Measurements from ENCODE around the gene LDHAL6B.

Gene LDHAL6B

DNA sequence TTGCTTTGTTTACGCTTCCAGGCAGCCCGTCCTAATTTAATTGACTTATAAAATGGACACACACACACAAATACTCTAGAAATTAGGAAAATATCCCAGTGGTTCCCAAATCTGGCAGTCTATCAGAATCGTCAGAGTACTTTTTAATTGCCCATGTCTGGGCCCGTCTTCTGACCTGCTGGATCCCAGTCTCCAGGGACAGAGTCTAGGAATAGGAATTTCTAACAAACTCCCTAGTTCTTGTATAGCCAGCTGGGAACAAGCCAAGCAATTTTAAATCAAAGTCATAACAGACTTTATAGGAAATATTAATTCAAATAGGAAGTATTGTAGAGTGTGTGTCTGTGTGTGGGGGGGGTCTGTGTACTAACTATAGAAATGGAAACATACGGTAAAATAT lies 33.4 kb downstream of the LDHAL6B start:
- FAIRE-seq, result no peak

DNA sequence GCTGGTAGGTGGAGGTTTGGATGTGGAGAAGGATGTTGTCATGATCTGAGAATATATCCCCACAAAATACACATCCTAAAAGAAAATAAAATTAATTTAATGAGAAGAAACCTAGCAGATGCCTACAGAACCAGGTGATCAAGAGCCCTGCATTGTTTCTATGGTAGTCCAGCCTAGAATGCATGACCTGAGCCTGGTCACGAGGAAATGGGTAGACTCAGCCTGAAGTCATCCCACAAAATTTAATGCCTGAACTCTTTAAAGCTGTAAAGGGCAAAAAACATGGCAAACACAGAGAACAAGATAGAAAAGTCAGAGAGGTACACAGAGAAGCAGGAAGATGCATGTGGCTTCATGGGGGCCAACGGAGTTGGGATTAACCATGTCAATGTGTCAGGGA lies 36.0 kb downstream of the LDHAL6B start:
- TF ChIP-seq, protein P1, sequence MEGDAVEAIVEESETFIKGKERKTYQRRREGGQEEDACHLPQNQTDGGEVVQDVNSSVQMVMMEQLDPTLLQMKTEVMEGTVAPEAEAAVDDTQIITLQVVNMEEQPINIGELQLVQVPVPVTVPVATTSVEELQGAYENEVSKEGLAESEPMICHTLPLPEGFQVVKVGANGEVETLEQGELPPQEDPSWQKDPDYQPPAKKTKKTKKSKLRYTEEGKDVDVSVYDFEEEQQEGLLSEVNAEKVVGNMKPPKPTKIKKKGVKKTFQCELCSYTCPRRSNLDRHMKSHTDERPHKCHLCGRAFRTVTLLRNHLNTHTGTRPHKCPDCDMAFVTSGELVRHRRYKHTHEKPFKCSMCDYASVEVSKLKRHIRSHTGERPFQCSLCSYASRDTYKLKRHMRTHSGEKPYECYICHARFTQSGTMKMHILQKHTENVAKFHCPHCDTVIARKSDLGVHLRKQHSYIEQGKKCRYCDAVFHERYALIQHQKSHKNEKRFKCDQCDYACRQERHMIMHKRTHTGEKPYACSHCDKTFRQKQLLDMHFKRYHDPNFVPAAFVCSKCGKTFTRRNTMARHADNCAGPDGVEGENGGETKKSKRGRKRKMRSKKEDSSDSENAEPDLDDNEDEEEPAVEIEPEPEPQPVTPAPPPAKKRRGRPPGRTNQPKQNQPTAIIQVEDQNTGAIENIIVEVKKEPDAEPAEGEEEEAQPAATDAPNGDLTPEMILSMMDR (IDR thresholded peaks at IDR 0.05; ENCODE audit: insufficient read depth, missing control alignments), result no peak
- FAIRE-seq (no peak), DNase-seq (ENCODE audit: insufficient read length, low spot score) (no peak)

More for the DNA sequence above, 33.4 kb downstream of the LDHAL6B start:
- TF ChIP-seq, protein P1 (IDR thresholded peaks at IDR 0.05; ENCODE audit: insufficient read depth, missing control alignments), result no peak
- DNase-seq (ENCODE audit: insufficient read length, low spot score), result no peak

DNA sequence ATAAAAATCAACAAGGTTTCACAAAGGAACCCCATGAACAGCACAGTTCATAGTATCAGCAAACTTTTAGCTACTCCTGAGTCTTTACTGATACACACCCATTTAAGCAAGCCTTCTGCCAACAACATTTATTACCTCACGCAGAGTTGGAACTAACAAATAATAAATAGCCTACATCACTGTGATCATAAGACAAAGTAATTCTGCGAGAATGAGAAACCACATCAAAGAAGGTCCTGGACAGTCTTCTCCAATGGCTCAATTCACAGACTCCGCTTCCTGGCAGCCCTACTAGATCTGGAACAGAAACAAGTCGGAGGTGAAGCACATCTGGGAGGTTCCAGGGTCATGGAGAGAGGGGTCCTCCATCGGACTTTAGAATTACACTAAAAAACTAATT lies 37.0 kb downstream of the LDHAL6B start:
- no peak for FAIRE-seq

DNA sequence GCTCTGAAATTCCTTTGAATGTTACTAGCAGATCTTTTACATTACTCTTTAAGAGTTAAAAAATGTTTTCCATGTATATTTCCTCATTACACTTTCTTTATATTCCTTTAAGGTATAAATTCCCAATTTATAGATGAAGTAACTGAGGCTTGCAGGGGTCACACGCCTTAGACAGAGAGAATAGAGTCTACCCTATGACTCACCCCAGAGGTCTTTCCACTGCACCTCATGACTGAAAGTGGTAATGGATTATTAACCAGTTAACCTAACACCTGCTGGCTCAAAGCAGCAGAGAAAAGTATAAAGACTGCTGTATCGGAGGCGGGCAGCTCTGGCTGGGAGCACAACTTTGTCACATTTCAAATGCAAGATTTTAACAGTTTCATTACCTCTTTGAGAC lies 37.7 kb downstream of the LDHAL6B start:
- TF ChIP-seq, protein P1 (IDR thresholded peaks at IDR 0.05; ENCODE audit: insufficient read depth, missing control alignments), result no peak
- FAIRE-seq (no peak), DNase-seq (ENCODE audit: insufficient read length, low spot score) (no peak)

More for the DNA sequence above, 37.0 kb downstream of the LDHAL6B start:
- DNase-seq (ENCODE audit: insufficient read length, low spot score), result no peak
- TF ChIP-seq, protein P1 (IDR thresholded peaks at IDR 0.05; ENCODE audit: insufficient read depth, missing control alignments), result no peak

DNA sequence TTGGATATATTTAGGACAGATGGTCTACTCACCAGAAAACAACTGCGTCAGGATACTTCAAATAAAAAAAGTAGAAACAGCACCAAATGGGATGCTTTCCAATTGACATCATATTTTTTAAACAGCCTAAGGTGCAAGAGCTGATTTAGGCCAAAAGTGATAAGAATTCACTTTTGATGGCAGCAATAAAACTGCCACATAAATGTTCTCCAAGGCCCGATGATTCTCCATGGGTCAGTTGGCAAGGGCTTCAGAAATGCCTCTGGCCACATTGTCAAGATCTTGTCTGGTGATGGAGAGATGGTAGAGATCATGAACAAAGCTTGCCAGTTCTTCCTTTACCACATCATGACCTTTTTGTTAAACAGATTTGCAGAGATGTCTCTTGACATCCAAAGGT lies 38.9 kb downstream of the LDHAL6B start:
- FAIRE-seq, result no peak

DNA sequence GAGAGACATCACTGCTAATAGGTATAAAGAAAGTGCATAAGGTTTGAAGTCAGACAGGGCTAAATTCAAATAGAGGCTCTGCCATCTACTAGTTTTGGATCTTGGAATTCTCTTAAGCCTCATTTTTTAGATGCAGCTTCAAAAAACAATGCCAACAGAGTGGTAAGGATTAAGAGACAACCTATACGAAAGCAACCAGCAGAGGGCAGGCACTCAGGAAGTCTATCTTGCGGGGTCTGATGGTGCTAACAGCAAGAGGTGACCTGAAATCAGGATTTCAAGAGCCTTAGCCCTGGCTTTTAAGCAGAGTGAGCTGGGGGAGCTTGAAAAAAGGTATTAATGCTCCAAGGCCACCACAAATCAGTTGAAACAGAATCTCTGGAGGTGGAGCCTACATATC lies 40.7 kb downstream of the LDHAL6B start:
- TF ChIP-seq, protein P1 (IDR thresholded peaks at IDR 0.05; ENCODE audit: insufficient read depth, missing control alignments), result peak; percentile 58
- DNase-seq (ENCODE audit: insufficient read length, low spot score), result no peak
- FAIRE-seq, result no peak

More for the DNA sequence above, 38.9 kb downstream of the LDHAL6B start:
- TF ChIP-seq, protein P1 (IDR thresholded peaks at IDR 0.05; ENCODE audit: insufficient read depth, missing control alignments), result no peak
- no peak for DNase-seq (ENCODE audit: insufficient read length, low spot score)

DNA sequence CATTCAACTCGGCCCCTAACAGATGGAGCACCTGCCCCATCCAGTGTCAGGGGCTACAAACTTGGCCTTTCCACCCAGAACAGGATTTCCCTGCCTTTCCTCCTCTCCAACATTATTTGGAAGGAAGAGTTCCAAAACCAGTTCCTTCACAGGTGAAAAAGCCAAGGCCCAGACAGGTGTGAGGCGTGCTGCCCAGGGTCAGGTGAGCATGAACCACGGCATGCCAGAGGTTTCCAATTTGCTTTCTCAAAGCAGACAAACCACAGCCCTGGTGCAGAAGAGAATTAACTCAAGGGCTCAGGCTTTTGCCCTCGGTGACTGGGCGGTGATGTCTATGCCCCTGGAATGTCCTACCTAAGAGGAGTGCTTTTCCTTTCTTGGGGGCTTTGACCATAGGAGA lies 43.2 kb downstream of the LDHAL6B start:
- TF ChIP-seq, protein P1 (IDR thresholded peaks at IDR 0.05; ENCODE audit: insufficient read depth, missing control alignments), result no peak
- FAIRE-seq, result no peak
- no peak for DNase-seq (ENCODE audit: insufficient read length, low spot score)

All from D721Med (cell line).